ENCODE results near the gene CDK14. TPM values are rescaled to one million over a fixed set of nuclear protein-coding genes. Genes with fewer than 3 reads are reported as not detected.

The CDK14 gene
- total and polyA plus RNA-seq, 2 of the 8 experiments (the other 6 are each of a cell fraction or from before 2014, with no cell fraction given), result 5.5 to 47.3 TPM

DNA sequence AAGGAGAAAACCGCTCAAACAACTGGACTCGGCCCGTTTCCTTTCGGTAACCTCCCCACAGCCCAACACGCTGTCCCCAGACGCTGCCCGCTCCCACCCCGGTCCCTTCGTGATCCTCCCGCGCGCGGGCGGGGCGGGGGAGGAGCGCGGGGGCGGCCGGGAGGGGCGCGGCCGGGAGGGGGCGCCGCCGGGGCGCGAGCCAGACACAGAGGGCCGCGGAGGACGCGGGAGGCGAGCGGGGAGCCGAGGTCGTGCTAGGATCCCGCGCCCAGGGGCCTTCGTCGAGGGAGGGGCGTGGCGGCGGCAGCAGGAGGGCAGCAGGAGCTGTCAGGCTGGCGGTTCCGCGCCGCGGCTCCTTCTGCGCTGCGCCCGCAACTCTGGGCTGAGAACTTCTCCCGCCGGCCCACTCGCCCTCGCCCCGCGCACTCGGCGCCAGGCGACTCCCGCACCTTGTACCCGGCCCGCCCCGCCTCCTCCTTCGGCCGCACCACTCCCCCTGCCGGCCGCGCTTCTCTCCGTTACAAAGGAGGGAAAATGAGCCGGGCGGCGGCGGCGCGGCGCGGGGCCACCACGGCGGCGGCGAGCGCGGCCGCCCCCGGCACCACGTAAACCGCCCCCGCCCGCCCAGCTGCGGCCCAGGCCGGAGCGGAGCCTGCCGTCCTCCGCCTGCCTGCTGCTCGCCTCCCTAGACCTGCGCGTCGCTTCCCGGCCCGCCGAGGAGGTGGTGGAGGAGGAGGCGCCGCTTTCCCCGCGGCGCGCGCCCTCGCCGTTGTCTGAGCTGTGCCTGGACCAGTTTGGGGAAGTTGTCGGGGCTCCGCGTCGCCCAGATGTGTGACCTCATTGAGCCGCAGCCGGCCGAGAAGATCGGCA, at the start of gene CDK14 (continued):
- TF ChIP-seq, protein P1, sequence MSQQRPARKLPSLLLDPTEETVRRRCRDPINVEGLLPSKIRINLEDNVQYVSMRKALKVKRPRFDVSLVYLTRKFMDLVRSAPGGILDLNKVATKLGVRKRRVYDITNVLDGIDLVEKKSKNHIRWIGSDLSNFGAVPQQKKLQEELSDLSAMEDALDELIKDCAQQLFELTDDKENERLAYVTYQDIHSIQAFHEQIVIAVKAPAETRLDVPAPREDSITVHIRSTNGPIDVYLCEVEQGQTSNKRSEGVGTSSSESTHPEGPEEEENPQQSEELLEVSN (IDR thresholded peaks at IDR 0.05), result peak; percentile 65
- TF ChIP-seq KDM4A (IDR thresholded peaks at IDR 0.05; ENCODE audit: low read depth, low read length, severe bottlenecking) (peak; percentile 83), SRF (IDR thresholded peaks at IDR 0.05; ENCODE audit: low read depth, low read length) (no peak), BACH1 (IDR thresholded peaks at IDR 0.05; ENCODE audit: low read length) (peak; percentile 73; the same call in 1 of the 2 replicates), SUZ12 (IDR thresholded peaks at IDR 0.05; ENCODE audit: low read length) (no peak), CBX5 (IDR thresholded peaks at IDR 0.05; ENCODE audit: low read depth, low read length) (no peak), POLR2A (IDR thresholded peaks at IDR 0.05; ENCODE audit: control extremely low read depth in 1 of 2, low read depth in 2 of 2, low read length in 2 of 2) (peak; percentile 51 to 55), HDAC6 (IDR thresholded peaks at IDR 0.05; ENCODE audit: low read depth, low read length) (no peak), JUN (IDR thresholded peaks at IDR 0.05; ENCODE audit: low read depth, low read length) (no peak), RAD21 (IDR thresholded peaks at IDR 0.05 in 1 of 2, conservative IDR thresholded peaks at IDR 0.05 in 1 of 2; ENCODE audit: low read depth in 2 of 2, low read length in 2 of 2) (peak in 1 of 2 experiments; percentile 8; a peak in 2 of 4 replicates), SIRT6 (IDR thresholded peaks at IDR 0.05; ENCODE audit: low read length) (no peak), HDAC2 (IDR thresholded peaks at IDR 0.05; ENCODE audit: borderline replicate concordance in 1 of 2, low read depth in 2 of 2, low read length in 2 of 2) (no peak), CBX8 (IDR thresholded peaks at IDR 0.05; ENCODE audit: borderline replicate concordance, low read depth, low read length) (no peak), CREB1 (IDR thresholded peaks at IDR 0.05) (peak; percentile 71), CTBP2 (IDR thresholded peaks at IDR 0.05; ENCODE audit: borderline replicate concordance, insufficient read depth, insufficient read length, low read length) (no peak)
- TF ChIP-seq, protein P2, sequence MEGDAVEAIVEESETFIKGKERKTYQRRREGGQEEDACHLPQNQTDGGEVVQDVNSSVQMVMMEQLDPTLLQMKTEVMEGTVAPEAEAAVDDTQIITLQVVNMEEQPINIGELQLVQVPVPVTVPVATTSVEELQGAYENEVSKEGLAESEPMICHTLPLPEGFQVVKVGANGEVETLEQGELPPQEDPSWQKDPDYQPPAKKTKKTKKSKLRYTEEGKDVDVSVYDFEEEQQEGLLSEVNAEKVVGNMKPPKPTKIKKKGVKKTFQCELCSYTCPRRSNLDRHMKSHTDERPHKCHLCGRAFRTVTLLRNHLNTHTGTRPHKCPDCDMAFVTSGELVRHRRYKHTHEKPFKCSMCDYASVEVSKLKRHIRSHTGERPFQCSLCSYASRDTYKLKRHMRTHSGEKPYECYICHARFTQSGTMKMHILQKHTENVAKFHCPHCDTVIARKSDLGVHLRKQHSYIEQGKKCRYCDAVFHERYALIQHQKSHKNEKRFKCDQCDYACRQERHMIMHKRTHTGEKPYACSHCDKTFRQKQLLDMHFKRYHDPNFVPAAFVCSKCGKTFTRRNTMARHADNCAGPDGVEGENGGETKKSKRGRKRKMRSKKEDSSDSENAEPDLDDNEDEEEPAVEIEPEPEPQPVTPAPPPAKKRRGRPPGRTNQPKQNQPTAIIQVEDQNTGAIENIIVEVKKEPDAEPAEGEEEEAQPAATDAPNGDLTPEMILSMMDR (IDR thresholded peaks at IDR 0.05; ENCODE audit: control extremely low read depth in 1 of 3, insufficient read depth in 1 of 3, low read depth in 1 of 3, low read length in 3 of 3), result peak; percentile 31 to 53 (median 49)
